Epidermal melanocyte (primary cell): ENCODE data around the gene CMTM4.
"Not testable (repeated sequence)": the region's sequence is repeated elsewhere in the genome, so short reads cannot be mapped to it uniquely, and the experiment has no call there.

Source experiments
- DNase-seq: peaks from one replicate; pipeline ENCODE4 v3.0.0; 2011; ENCODE audit warnings: low spot score; ENCODE audit not compliant: insufficient read length

Gene CMTM4

DNA sequence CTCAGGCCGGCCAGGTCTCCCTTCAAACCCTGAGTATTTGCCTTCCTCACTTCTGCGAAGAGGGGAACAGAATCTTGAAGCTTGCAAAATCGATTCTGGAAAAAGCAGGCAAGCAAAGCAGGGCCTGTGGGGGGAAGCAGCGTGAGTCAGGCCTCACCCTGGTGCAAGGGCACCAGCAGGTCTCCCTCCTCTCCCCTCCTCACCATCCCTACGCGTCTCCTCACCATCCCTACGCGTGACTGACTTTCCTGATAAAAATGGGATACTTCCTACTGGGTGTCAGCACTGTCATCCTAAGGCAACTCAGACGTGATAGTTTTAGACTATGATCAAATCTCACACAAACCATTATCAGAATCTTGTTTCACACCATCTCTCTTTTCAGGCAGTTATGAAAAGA, 80.0 kb downstream of the CMTM4 start:
- no peak for DNase-seq

DNA sequence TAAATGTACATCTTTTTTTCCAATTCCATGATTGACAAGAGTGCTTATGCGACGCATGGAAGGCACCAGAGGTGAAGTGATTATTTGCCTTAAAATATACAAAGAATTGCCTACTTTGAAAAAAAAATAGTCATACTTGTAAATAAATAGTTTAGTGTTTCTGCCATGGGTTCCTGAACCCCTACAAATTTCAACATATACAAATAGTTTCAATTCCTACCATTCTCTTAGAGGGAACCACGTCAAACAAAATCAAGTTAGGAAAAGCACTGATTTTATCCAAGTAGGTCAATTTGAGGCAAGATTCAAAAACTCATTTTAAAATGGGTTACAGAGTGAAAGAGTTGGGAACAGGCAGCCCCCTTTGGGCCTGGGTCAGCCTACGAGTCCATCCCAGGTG, 80.4 kb downstream of the CMTM4 start:
- DNase-seq = no peak

DNA sequence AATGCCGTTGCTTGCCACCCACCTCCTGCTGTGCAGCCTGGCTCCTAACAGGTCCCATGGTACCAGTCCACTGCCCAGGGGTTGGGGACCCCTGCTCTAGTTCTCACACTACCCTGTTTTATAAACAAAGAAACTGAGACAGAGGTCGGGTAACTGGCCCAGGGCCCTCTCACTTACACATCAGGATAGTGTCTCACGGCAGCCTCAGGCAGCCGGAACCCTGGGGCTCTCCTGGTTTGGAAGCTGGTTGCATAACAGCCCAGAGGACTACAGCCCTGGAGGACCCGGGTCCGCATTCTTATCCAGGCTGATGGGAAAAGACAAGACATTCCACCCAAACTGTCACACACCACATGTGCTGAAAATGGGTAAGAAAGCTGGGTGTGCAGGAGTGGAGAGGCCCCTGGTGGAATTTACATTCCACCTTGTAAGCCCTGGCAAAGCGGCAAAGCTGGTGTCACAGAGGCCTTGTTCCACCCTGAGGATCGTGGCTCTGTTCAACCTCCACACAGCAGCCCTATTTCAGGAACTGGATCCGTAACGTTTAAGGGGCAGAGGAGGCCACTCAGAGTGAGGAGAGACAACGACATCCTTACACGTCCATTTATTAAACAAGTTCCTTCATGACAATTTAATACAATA, 82.3 kb downstream of the CMTM4 start:
- no peak for DNase-seq

DNA sequence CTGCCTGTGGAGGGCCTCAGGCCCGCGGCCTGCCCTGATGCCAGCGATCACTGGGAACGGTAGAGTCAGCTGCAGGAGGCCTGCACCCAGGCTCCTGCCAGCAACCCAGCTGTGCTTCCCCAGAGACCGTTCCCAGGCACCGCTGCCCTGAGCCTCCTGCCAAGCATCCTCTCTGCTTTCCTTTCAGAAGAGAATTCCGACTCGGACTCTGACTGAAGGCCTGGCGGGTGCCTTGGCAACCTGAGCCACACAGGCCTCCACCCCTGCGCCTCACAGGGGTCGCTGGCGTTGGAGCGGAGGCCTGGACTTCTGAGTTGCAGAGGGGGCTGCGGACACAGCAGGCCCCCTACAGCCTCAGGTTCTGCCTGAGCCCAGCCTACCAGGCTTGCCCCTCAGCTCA, 84.1 kb downstream of the CMTM4 start:
- no peak for DNase-seq

DNA sequence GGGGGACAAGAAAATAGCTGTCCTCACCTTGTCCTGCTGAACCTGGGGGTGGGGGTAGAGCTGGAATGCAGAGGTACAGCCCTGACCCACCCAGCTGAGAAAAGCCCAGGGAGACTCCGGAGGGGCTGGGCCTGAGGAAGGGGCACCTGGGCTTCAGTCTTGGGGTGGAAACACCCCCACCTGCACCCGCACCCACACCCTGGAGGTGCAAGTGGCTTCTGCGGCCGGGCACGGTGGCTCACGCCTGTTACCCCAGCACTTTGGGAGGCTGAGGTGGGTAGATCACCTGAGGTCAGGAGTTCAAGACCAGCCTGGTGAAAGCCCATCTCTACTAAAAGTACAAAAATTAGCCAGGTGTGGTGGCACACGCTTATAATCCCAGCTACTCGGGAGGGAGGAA, 84.6 kb downstream of the CMTM4 start:
- DNase-seq = not testable (repeated sequence)

DNA sequence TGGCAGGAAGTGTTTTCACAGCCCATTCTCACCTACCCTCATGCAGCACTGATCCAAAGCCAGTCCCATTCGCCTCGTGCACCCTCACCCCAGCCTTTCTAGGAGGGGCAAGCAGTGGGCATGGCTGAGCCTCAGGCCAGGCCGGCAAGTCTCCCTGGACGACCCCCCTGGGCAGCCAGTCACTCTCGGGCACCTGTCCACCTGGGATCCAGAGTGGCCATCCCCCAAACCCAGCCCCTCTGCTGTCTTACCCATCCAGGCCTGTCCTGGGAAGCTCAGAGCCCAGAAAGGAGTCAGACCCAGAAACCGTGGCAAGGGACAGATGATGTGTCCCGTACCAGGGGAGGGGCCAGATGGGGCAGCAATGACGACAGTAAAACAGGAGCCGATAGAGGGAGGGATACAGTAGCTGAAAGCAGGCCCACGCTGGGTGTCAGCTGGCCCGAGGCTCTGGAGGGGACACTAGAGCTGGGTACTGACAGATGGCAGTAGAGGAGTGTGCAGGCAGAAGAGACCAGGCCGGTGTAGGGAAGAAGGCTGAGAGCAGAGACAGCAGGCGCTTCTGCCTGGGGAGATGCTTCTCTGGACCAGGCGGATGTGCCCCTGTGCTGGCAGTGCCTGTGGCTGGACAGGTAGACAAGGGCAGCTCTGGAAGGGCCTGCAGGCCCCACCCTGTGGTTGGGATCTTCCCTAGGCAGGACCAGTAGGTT, 86.3 kb downstream of the CMTM4 start:
- DNase-seq = no peak

DNA sequence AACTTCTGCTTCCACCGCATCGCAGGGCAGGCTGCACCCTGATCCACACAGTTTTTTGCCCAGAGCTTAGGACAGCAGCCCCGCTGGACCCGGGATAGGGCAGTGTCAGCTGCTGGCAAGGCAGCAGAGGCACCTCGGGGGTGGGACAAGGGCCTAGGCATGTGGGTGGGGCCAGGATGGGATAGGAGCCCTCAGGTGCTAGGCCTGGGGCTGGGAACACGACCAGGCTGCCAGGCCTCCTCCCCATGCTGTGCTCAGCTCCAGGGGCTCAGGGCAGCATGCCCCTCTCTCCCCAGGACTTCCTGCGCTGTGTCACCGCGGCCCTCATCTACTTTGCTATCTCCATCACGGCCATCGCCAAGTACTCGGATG, 87.4 kb downstream of the CMTM4 start:
- no peak for DNase-seq

DNA sequence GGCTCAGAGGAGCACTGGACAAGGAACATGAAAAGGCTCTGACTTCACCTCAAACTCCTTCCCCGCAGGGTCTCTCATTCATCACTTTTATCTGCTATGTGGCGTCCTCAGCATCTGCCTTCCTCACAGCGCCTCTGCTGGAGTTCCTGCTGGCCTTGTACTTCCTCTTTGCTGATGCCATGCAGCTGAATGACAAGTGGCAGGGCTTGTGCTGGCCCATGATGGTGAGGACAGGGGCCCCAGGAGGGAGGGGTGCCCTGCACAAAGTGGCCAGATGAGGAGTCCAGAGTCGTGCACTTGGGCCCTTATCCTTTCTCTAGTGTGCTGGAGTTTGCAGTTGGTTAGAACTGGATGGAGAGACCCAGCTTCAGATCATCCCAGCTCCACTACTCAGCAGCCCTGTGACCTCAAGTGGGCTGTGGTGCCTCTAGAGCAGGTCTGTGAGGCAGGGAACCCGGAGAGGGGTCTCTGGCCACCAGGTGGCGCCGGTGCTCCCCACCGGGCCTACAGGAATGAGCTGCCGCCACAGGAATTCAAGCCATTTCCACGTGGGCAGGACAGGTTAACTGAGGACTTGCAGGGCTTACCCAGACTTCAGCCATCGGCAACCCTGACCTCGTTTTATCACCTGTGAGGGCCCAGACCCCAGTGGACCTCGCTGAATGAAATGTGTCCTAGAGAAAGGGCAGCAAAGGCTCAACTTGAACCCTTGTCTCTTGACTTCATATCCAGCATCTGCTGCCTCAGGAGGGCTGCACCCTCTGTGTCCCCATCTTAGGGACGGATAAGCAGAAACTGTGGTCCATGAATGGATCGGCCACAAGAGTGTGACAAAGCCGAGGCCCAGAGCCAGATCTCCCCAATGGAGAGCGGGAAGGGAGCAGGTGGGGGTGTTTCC, 88.1 kb downstream of the CMTM4 start:
- peak; percentile 88 for DNase-seq

DNA sequence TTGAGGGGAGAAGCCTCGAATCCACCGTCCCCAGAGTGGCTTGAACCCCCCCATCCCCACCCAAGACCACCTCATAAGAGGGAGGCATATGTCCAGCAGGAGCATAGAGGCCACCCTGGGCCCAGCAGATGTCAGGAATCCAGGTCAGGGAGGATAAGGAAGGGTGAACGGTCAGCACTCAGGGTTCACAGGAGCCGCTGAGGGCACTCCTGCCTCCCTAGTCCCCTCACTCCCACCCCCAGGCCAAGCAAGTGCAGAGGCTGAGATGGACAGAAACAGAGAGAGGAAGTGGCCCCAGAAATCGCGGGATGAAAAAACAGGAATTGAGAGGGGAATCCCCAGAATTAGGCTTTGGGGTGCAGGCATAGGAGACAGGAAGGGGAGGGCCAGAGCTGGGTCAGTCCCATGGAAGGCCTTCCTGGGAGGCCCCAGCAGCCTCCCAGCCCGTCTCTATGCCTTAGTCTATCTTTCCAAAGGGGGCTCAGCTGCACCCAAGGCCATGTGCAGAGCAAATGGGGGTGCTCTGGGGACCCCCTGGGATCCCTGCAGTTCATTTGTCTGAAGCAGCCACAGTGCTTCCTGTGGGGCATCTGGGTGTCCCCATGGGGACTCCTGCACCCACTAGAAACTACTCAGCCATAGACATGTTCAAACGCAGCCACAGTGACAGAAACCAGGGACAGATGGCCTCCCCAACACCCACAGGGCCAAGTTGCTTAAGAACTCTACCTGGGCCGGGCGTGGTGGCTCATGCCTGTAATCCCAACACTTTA, 90.4 kb downstream of the CMTM4 start:
- no peak for DNase-seq

DNA sequence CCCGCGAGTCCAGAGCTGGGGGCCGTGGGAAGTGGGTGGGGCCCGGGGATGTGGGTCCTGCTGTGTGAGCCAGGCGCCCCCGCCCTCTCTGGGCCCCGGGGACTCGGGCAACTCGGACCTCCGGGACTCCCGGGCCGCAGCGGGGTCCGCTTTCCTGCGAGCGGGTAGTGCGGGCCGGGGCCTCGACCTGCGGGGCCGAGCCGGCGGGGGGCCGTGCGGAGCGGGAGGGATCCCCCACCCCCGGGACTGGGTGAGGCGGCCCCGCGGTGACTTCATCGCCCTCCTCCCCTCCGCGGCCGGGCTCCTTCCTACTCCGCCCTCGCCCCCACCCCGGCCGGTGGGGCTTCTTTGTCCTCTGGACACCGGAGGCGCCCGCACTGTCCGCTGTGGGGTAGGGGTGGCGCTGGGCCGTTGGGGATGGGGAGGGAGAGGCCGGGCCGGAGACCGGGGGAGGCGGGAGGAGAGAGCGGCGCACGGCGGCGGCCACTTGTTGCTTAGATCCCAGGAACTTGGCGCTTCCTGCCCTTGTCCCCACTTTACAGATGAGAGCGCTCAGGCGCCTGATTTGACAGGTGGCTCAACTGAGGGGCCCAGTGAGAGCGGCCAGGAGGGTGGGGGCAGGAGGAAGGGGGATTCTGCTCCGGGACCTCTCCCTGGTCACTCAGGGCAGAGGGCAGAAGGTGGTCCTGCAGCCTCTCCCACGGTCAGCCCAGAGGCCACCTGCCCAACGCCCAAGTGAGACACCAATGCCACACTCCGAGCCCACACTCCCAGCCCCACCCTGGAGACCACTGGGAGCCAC, 91.2 kb downstream of the CMTM4 start:
- no peak for DNase-seq

DNA sequence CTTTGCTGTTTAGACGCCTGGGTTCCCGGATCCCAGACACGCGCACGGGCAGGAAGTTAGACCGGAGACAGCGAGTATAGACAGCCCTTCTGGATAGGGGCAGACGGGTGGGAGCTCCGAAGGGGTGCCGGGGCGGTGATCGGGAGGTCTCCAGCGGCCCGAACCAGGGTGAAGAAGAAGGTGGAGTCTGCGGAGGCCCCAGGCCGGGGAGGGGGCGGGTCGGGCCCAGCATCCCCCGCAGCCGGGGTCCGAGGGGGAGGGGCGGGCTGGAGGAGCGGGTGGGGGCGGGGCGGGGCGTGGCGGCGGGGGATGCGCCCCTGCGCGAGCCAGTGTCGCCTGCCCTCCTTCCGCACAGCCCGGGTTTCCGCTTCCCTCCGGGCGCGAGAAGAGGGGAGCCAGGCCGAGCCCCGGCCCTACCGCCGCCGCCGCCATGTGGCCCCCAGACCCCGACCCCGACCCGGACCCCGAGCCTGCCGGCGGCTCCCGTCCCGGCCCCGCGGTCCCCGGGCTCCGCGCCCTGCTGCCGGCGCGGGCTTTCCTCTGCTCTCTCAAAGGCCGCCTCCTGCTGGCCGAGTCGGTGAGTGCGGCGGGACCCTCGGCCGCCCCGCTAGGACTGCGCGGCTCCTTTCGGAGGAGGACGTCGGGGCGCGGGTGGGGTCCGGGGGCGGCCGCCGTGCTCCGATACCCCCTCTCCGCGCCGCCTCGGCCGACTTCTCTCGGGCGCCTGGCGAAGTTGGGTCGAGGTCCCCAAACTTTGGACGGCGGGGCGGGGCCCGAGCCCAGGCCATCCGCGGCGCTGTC, 92.0 kb downstream of the CMTM4 start, which contains the start of gene CMTM3:
CMTM3 (plus strand) TSS at position 329 of the 801 bp plus-strand sequence; CDS start at position 431, 102 bp downstream.
- peak; percentile 67 for DNase-seq

DNA sequence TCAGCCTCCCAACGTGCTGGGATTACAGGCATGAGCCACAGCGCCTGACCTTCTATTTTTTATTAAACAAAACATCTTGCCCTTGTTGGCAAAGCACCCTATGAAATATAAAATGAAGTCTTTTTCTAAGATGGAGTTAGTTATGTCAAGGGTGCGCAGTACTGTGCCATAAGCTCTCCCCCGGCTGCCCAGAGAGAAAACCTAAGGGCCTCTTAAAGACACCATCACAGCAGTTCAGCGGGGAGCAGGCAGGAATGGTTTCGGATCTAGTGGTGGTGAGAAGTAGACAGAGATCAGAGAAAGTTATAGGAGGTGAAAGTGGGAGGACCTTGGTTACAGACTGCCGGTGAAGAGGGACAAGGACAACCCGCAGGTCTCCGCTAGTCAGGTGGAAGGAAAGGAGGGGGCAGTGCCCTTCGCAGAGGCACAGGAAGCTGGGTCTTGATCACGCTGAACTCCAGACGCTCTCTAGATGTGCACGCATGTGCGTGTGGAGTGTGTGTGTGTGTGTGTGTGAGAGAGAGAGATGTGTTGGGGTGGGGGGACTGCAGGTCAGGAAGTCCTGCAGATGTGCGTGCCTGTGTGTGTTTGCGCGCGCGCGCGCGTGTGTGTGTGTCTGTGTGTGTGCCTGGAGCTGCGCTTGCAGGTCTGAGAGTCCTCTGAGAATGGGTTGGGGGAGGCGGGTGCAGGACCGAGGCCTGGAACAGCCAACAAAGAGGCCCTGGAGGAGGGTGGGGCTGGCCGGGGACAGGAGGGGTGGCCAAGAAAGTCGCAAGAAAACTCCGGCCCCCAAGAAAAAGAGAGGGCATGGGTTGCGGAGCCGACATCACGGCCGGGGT, 92.8 kb downstream of the CMTM4 start:
- peak; percentile 46 for DNase-seq

DNA sequence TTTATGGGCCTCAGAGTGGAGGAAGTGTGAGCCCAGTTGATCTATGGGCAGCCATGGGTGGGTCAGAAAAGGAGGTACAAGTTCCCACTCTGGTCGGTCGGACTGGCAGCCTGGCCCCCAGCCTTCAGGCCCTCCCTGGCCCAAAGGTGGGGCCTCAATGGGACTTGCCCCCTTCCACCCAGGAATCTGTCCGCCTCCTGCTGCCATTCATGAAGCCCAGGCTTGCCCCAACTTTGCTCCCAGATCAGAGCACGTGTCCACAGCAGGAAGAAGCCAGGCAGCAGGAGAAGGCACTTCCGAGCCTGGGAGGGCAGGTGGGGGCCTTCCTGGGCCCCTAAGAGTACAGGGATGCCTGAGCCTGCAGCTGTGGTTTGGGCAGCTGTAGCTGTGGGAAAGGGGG, 95.1 kb downstream of the CMTM4 start:
- no peak for DNase-seq

DNA sequence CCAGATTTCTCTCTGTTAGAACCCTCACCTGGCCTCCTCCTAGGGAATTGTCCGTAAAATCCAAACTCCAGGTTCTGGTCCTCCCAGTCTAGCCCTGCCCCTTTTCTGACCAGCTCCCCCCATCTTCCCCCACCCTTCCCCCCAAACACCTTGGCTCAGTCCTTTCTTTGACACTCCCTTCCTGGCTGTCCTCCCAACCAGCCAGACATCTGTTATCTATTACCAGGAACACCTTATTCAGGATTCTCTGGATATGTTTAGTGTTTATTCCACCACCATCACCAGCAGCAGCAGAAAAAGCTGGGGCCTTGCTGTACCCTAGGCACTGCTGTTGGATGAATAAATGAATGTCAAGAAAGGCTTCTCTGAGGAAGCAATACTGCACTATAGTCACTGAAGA, 96.1 kb downstream of the CMTM4 start:
- DNase-seq = no peak

DNA sequence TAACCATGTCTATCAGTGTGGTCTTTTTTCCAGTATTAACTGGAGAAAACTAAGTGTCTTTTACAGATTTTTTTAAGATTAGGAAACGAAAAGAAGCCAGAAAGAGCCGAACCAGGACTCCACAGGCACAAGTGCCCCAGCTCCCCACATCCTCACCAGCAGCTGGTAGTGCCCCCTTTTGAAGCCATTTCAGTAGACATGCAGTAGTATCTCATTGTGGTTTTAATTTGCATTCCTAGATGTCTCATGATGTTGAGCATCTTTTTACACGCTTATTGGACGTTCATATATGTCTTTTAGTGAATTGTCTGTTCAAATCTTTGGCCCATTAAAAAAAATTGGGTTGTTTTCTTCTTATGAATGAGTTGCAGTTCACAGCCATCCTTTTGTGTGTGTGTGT, 96.8 kb downstream of the CMTM4 start:
- DNase-seq = no peak

DNA sequence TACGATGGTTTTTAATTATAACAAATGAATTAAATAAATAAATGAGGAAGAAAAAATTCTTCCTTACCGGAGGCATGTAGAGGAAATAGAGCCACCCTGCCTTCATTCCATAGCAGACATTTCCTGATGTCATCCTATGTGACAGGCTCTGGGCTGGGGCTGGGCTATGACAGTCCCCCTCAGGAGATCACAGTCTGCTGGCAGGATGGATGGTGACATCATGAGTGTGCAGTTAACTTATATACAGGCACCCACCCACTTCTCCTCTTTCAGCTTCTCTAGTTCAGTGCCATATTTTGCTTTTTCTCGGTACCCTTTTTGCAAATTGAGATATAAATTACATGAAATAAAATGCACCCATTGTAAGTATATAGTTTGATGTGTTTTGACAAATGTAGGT, 98.4 kb downstream of the CMTM4 start:
- no peak for DNase-seq

DNA sequence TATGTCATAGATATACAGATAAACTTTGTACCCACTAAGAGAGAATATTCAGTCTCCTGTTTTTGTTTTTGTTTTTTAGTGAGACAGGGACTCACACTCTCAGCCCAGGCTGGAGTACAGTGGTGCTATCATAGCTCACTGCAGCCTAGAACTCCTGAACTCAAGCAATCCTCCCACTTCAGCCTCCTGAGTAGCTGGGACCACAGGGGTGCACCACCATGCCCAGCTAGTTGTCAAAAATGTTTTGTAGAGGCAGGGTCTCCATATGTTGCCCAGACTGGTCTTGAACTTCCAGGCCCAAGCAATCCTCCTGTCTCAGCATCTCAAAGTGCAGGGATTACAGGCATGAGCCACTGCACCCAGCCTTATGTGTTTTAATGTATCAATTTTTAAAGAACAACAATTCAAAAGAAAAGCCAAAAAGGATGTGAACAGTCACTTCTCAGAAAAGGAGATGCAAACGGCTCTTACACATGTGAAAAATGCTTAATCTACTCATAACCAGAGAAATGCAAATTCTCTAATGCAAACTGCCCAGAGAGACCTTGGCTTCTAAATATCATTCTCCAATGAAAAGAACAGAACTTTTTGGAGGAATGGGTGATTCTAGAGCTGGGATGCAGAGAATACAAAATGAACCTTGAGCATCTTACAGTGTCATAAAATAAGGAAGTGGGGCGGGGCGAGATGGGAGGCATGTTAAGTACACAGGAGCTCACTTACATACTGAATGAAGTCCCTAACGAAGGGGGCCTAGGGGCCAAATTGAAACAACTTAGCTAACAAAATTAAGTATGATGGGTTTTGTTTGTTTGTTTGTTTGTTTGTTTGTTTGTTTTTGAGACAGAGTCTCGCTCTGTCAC, 99.3 kb downstream of the CMTM4 start:
- DNase-seq = no peak

DNA sequence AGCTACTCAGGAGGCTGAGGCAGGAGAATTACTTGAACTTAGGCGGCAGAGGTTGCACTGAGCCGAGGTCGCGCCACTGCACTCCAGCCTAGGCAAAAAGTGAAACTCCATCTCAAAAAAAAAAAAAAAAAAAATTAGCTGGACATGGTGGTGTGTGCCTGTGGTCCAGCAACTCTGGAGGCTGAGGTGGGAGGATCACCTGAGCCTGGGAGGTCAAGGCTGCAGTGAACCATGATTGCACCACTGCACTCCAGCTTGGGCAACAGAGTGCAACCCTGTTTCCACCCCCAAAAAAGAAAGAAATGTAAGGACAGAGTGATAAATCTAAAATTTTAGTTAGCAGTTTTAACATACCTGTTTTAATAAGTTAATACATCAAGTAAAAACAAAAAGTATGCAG, 100.0 kb downstream of the CMTM4 start:
- not testable (repeated sequence) for DNase-seq
